ENCODE data around the gene CREB5. TPM values are rescaled to one million over a fixed set of nuclear protein-coding genes. Genes with fewer than 3 reads are reported as not detected.

Gene CREB5
- total RNA-seq, 1 experiment from 2014 or later = 15.2 TPM

GRCh38 chr7:28747404-28747803 lies 335.1 kb downstream of the CREB5 start:
- DNase-seq (ENCODE audit: low read depth) = no peak
- in situ Hi-C loops (cut with HindIII; ENCODE audit: low pct_unique_long_range_greater_than_20kb, low sequenced_read_pairs) = no loop called here

GRCh38 chr7:28747854-28748253 lies 335.5 kb downstream of the CREB5 start:
- DNase-seq (ENCODE audit: low read depth) = no peak
- in situ Hi-C loops (cut with HindIII; ENCODE audit: low pct_unique_long_range_greater_than_20kb, low sequenced_read_pairs) = no loop called here

GRCh38 chr7:28748346-28748745 lies 336.0 kb downstream of the CREB5 start:
- no peak for DNase-seq (ENCODE audit: low read depth)
- in situ Hi-C loops (cut with HindIII; ENCODE audit: low pct_unique_long_range_greater_than_20kb, low sequenced_read_pairs) = no loop called here

DNA sequence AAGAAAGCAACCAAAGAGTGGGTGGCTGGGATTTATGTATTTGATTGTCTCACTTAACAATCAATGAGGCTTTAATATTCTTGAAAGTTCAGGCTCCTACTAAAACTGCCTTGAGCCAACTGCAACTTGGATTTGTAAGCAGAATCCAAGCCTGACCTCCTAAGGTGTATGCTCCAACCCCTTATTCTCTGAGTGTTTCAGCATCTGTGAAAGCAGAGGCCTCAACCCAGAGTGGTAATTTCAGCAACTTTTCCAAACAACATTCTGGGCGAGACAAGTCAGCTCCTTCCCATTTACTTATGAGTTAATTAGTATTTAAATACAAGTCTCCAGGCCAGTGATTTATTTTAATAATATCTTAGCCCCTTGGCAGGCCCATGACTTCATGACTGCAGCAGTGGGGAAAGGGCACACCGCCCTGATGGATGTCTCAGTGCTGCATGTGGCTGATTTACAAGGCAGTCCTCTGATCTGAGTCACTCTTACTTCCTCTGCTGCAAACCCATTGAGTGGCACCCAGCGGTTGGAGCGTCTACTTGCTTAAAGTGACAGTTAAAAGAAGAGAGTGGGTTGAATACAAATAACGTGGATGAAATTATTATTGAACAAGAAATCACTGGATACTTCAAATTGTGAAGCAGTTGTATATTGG lies 336.7 kb downstream of the CREB5 start:
- DNase-seq (ENCODE audit: low read depth) = peak; percentile 76
- in situ Hi-C loops (cut with HindIII; ENCODE audit: low pct_unique_long_range_greater_than_20kb, low sequenced_read_pairs) = no loop called here

- in situ Hi-C loops (cut with HindIII; ENCODE audit: low pct_unique_long_range_greater_than_20kb, low sequenced_read_pairs) = no loop called here
- no peak for DNase-seq (ENCODE audit: low read depth)
Observed at GRCh38 chr7:28749638-28750037, 337.3 kb downstream of the CREB5 start.

GRCh38 chr7:28750981-28751380 lies 338.7 kb downstream of the CREB5 start:
- DNase-seq (ENCODE audit: low read depth) = no peak
- in situ Hi-C loops (cut with HindIII; ENCODE audit: low pct_unique_long_range_greater_than_20kb, low sequenced_read_pairs) = no loop called here

GRCh38 chr7:28753613-28754012 lies 341.3 kb downstream of the CREB5 start:
- in situ Hi-C loops (cut with HindIII; ENCODE audit: low pct_unique_long_range_greater_than_20kb, low sequenced_read_pairs) = no loop called here

GRCh38 chr7:28754027-28754426 lies 341.7 kb downstream of the CREB5 start:
- DNase-seq (ENCODE audit: low read depth) = no peak
- in situ Hi-C loops (cut with HindIII; ENCODE audit: low pct_unique_long_range_greater_than_20kb, low sequenced_read_pairs) = no loop called here

More at GRCh38 chr7:28753613-28754012, 341.3 kb downstream of the CREB5 start:
- DNase-seq (ENCODE audit: low read depth) = no peak

DNA sequence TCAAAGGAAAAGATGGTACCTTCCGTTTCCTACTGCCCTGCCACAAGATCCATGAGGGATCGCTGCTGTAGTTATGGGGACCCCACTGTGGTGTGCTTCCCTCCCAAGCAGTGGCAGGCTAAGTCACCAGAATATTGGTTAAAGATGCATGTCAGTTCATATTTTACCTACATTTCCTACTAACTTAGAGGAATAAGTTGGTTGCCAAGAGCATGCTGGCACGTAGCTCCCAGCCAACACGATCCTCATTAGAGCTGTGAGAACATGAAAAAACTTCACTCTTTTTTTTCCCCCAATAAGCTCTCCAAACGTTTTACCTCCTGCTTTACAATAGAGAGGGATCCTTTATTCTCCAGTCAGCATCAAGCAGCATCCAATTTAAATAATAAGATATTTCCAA lies 342.1 kb downstream of the CREB5 start:
- DNase-seq (ENCODE audit: low read depth) = no peak
- in situ Hi-C loops (cut with HindIII; ENCODE audit: low pct_unique_long_range_greater_than_20kb, low sequenced_read_pairs) = no loop called here

DNA sequence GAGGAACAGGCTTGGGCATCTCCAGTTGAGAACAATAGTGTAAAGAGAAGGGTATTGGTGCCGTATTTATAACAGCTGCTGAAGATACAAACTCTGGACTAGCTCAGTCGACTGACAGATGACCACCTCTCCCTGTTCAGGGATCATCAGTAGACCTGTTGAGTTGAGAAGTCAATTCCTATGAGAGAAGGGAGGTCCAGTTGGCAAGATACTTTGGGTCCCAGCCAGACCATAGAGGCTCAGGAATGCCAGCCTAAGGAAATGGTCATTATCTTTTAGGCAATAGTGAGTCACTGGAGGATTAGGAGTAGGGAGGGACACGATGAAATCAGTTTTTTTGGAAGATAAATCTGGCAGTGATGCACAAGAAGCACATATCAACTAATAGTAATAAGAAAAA lies 342.9 kb downstream of the CREB5 start:
- in situ Hi-C loops (cut with HindIII; ENCODE audit: low pct_unique_long_range_greater_than_20kb, low sequenced_read_pairs) = no loop called here
- no peak for DNase-seq (ENCODE audit: low read depth)

DNA sequence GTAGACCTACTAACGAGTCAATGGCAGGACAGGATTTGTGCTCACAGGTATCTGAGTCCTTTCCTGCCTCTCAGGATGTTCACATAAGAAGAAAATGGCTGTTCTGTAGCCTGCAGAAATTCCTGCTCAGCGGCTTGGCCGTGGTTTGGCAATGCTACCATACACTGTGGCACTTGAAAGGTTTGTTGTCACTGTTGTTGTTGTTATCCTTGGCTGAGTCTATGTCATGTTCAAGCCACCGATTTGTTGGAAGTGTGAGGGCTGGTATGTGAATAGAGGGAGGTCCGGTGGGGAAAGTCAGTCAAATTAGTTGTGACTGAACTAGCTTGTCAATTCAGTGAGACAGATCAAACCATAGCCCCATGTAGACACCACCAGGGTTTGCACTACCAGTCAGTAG lies 345.9 kb downstream of the CREB5 start:
- in situ Hi-C loops (cut with HindIII; ENCODE audit: low pct_unique_long_range_greater_than_20kb, low sequenced_read_pairs) = no loop called here
- DNase-seq (ENCODE audit: low read depth) = no peak

GRCh38 chr7:28759475-28759971 lies 347.2 kb downstream of the CREB5 start:
- in situ Hi-C loops (cut with HindIII; ENCODE audit: low pct_unique_long_range_greater_than_20kb, low sequenced_read_pairs) = no loop called here
- peak; percentile 48 for DNase-seq (ENCODE audit: low read depth)

DNA sequence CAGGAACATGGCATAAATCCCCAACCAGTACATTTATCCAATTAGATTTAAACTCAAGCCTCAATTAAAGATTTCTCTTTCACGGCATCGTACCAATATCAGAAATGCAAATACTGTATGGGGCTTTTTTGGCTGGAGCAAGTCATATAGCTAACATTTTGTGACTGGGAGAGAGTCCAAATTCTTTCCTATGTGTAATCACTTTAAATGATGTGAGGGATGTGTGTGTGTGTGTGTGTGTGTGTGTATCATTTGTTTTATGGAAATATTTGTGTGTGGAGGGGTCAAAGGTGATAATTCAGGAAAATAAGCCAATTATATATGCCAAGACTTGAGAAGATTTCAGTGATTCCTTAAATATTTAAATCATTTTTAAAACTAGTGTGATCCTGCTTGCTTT lies 349.2 kb downstream of the CREB5 start:
- DNase-seq (ENCODE audit: low read depth) = no peak
- in situ Hi-C loops (cut with HindIII; ENCODE audit: low pct_unique_long_range_greater_than_20kb, low sequenced_read_pairs) = no loop called here

GRCh38 chr7:28762651-28763050 lies 350.3 kb downstream of the CREB5 start:
- DNase-seq (ENCODE audit: low read depth) = no peak
- in situ Hi-C loops (cut with HindIII; ENCODE audit: low pct_unique_long_range_greater_than_20kb, low sequenced_read_pairs) = no loop called here

DNA sequence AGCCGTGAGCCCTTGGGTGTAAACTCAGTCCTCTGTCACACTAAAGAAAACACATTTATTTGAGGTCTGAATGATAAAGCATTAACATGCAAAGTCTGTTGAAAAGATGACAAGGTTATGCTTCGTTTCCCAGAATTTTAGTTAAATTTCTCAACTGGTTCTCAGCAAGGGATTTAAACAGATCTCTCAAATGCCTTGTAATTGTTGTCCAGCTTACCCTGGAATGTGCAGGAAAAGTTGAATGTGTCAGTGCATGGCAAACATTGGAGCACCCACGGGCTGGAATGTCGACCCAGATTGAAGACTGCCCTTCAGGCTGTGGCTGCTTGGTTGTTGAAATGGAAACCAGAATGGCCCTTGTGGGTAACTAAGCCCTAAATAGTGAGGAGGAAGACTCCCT lies 354.0 kb downstream of the CREB5 start:
- no peak for DNase-seq (ENCODE audit: low read depth)
- in situ Hi-C loops (cut with HindIII; ENCODE audit: low pct_unique_long_range_greater_than_20kb, low sequenced_read_pairs) = no loop called here

DNA sequence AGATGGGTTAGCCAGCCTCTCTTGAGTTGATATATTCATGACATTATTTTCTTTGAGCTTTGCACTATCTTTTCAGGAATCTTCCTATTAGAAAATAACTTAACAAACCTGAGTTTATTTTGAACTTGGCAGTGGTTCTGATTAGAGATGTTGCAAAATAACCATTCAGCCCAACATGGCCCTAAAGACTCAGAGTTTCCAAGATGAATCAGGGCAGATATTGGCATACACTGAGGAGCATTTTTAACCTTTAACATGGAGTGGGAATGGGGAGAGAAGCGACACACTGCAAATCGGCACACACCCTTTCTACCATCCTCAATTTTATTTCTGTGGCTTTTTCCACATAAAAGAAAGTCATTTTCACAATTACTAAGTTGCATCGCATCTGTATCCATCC lies 355.0 kb downstream of the CREB5 start:
- no peak for DNase-seq (ENCODE audit: low read depth)
- in situ Hi-C loops (cut with HindIII; ENCODE audit: low pct_unique_long_range_greater_than_20kb, low sequenced_read_pairs) = no loop called here

DNA sequence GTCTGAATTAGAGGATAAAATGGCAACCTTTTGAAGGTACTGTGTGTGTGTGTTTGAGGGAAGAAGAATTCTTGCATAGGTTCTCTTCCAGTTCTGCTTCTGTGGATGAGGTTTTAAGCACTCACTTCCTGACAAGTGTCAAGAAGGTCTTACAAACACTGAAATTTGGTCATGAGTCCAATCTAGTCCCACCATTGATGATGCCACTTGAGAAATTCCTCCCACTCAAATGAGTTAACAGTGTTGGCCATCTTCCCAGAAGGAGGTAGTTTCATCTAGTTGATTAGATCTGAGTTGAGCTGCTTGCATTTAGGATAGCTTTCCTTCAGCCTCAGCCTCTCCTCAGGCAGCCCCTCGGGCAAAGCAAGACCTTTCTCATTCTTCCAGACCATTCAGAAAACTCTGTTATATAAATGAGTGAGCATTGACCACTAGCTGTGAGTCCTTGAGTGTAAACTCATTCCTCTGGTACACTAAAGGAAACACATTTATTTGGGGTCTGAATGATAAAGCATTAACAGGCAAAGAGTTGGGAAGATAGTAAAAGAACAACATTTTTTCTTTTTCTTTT lies 356.3 kb downstream of the CREB5 start:
- in situ Hi-C loops (cut with HindIII; ENCODE audit: low pct_unique_long_range_greater_than_20kb, low sequenced_read_pairs) = no loop called here

DNA sequence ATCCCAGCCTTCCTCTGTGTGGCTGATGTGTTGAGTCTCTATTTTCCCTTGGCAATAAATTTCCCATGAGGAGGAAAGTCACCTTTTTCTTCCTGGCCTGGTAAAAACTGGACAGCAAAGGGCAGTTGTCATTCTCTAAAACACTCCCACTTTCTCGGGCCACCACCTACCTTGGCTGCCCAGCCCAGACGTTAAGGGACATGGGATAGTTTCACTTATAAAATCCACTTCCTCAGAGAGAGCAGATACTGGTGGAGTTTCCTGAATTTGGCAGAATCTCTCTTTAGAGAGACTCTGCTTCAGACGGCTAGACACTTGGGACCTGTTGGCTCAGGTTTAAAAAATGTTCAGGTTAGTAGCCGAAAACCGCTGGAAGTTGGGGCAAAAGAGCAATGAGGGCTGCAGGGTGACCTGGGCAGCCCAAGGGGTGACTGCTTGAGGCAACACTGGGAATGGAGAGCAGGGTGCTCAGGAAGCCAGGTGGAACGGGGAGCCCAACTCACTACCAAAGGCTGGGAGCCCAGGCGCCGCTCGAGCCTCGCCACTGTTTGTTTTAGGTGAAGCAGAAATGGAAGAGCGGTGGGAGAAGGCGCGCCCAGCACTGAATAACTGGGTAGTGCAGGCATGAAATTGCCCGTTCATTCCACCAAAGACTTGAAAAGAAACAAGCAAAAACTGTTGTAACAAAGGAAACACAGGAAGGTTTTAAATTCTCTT lies 359.7 kb downstream of the CREB5 start:
- DNase-seq (ENCODE audit: low read depth) = no peak
- in situ Hi-C loops (cut with HindIII; ENCODE audit: low pct_unique_long_range_greater_than_20kb, low sequenced_read_pairs) = no loop called here

More for the DNA sequence above, 356.3 kb downstream of the CREB5 start:
- DNase-seq (ENCODE audit: low read depth) = no peak

GRCh38 chr7:28773423-28774145 lies 361.3 kb downstream of the CREB5 start:
- in situ Hi-C loops (cut with HindIII; ENCODE audit: low pct_unique_long_range_greater_than_20kb, low sequenced_read_pairs) = no loop called here
- DNase-seq (ENCODE audit: low read depth) = peak; percentile 62

Measured in Caki2 (cell line).